ENCODE measurements around the gene SMG1. TPM values are rescaled to one million over a fixed set of nuclear protein-coding genes. Genes with fewer than 3 reads are reported as not detected.

SMG1 gene
- total RNA-seq, 1 experiment from 2014 or later = 105 TPM

Other genes with a start within 250 kb of the SMG1 start
- 1,282 and 1,307 TPM in 2 replicates for gene RPS15A, start 136.1 kb downstream of the SMG1 start, total RNA-seq (2021)
- gene ARL6IP1, start 124.9 kb downstream of the SMG1 start, total RNA-seq (2021) = 179 and 223 TPM in 2 replicates
- gene TMC7, start 57.5 kb upstream of the SMG1 start, total RNA-seq (2021) = 0.59 and 0.82 TPM in 2 replicates
- 22.7 and 24.3 TPM in 2 replicates for gene COQ7, start 141.2 kb upstream of the SMG1 start, total RNA-seq (2021)
- 20.2 and 22.8 TPM in 2 replicates for gene ITPRIPL2, start 187.6 kb upstream of the SMG1 start, total RNA-seq (2021)
- gene SYT17, start 241.8 kb upstream of the SMG1 start, total RNA-seq (2021) = 0.24 and 0.61 TPM in 2 replicates